Stimulated activated naive B cell treated with anti-CD40 and anti-IgM and Interleukin-4, amounts not matched to agents 10 μg/mL and 1 μg/mL and 100 μg/mL, for 72 hours (primary cell): ENCODE data around the gene GPALPP1.
A peak's percentile ranks its signal among the peaks of the same experiment; 100 is the strongest.

Source experiments
- ATAC-seq, 2 donors: fragments of 150-1000 bp; cut with Tn5 transposase; replicated peaks; 2 replicates each; pipeline ENCODE4 v1.10.0; 2021; ENCODE audit warnings: moderate library complexity in 1 of 2
- DNase-seq: peaks from one replicate; pipeline ENCODE4 v3.0.0; 2021
- H3K27ac Mint-ChIP-seq: one replicate; pipeline ENCODE4 v1.8.0; 2022; ENCODE audit warnings: mild to moderate bottlenecking, mixed read lengths
- H3K27me3 Mint-ChIP-seq, 2 donors: one replicate each; pipeline ENCODE4 v1.8.0; 2022; ENCODE audit warnings: mixed read lengths in 2 of 2
- H3K36me3 Mint-ChIP-seq, 2 donors: one replicate each; pipeline ENCODE4 v1.8.0; 2022; ENCODE audit warnings: mixed read lengths in 2 of 2, mild to moderate bottlenecking in 1 of 2
- H3K4me1 Mint-ChIP-seq, 2 donors: one replicate each; pipeline ENCODE4 v1.8.0; 2022; ENCODE audit warnings: mixed read lengths in 2 of 2, mild to moderate bottlenecking in 1 of 2
- H3K4me3 Mint-ChIP-seq, 2 donors: one replicate each; pipeline ENCODE4 v1.8.0; 2022; ENCODE audit warnings: mild to moderate bottlenecking in 2 of 2, mixed read lengths in 2 of 2, moderate library complexity in 1 of 2
- H3K9me3 Mint-ChIP-seq, 2 donors: one replicate each; pipeline ENCODE4 v1.8.0; 2022; ENCODE audit warnings: mixed read lengths in 2 of 2, mild to moderate bottlenecking in 1 of 2

Gene GPALPP1

DNA sequence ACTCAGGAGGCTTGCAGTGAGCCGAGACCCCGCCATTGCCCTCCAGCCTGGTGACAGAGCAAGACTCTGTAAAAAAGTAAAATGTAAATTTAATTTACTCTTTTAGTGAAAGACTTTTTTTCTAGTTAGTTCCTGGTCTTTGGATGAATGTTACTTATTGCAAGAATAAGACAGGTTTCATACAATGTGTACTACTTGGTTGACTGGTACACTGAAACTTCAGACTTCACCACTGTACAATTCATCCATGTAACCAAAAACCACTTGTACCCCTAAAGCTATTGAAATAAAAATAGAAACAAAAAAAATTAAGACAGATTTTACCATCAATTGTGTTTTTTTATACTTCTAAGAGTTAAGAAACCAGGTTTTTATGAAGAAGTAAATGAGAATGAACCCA lies 35.5 kb downstream of the GPALPP1 start:
- ATAC-seq: no peak
- Mint-ChIP-seq H3K9me3 (no peaks in the 10 kb centered on the region), H3K27ac (no peak overlapping the region), H3K27me3 (no peaks in the 10 kb centered on the region), H3K4me1 (no peaks in the 10 kb centered on the region), H3K36me3 (peaks cover 18 to 33% of the 10 kb centered on the region in 2 donors), H3K4me3 (no peak overlapping the region)
- DNase-seq: no peak

DNA sequence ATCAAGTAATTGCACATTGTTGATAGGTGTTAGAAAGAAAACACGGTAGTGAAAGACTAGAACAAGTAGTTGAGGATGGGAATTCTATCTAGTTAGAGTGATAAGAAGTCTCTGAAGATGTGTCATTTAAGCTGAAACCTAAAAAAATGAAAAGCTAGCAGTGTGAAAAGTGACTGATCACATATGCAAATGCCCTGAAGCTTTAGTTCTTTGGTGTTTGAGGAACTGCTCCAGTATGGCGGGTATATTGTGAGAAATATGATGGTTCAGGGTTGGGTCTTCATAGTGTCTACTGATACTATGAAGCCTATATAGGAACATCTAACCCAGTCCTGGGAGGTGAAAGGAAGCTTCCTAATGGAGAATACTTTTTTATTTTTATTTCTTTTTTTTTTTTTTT lies 45.0 kb downstream of the GPALPP1 start:
- H3K27me3 Mint-ChIP-seq: no peaks in the 10 kb centered on the region
- DNase-seq: no peak
- no peak overlapping the region for H3K4me3 Mint-ChIP-seq
- no peak overlapping the region for H3K27ac Mint-ChIP-seq
- ATAC-seq: no peak
- peaks cover 10 to 21% of the 10 kb centered on the region in 2 donors for H3K36me3 Mint-ChIP-seq
- no peaks in the 10 kb centered on the region for H3K9me3 Mint-ChIP-seq
- H3K4me1 Mint-ChIP-seq: no peaks in the 10 kb centered on the region

DNA sequence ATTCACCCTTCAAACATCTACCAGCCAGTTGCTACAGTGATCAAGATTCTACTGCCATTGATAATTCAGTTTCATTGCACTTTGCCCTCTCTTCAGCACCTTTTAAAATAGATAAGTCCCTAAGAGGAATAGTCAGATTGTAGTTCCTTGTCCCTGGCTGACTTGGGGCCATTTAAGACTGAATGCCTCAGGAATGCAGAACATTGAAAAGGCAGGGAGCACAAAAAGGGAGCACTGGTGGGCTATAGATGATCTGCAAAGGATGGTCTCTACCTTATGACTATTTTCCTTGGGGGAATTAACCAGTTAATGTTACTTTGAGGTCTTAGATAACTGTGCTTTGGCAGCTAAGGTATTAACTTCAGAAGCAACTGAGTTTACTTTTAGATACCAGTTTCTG lies 46.9 kb downstream of the GPALPP1 start:
- Mint-ChIP-seq H3K27me3 (no peaks in the 10 kb centered on the region), H3K4me1 (no peaks in the 10 kb centered on the region)

DNA sequence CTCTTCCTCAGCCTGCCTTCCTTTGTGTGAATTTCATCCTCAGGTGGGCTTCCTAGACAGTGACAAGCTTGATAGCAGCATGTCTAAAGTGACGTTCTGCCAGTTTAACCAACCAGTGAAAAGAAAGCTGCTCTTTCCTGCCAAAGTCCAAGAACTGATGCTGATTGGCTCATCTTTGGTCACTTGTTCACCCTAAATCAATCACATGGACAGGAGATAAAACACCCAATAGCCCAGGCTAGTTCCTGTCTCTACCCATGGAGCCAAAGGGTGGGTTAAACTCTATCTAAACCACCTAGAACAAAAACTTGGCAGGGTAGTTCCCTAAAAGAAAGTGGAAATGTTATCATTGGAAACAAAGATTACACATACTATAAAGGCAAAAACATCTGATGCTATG lies 50.8 kb downstream of the GPALPP1 start:
- DNase-seq (no peak), ATAC-seq (no peak)
- H3K4me3 Mint-ChIP-seq: no peak overlapping the region
- peaks cover 2 to 4% of the 10 kb centered on the region in 2 donors for H3K36me3 Mint-ChIP-seq
- no peaks in the 10 kb centered on the region for H3K27me3 Mint-ChIP-seq
- no peaks in the 10 kb centered on the region for H3K9me3 Mint-ChIP-seq
- no peaks in the 10 kb centered on the region for H3K4me1 Mint-ChIP-seq
- H3K27ac Mint-ChIP-seq: no peak overlapping the region

More for the DNA sequence above, 46.9 kb downstream of the GPALPP1 start:
- no peak overlapping the region for H3K4me3 Mint-ChIP-seq
- H3K36me3 Mint-ChIP-seq: peaks cover 10 to 21% of the 10 kb centered on the region in 2 donors
- H3K9me3 Mint-ChIP-seq: no peaks in the 10 kb centered on the region
- no peak overlapping the region for H3K27ac Mint-ChIP-seq
- ATAC-seq (no peak), DNase-seq (no peak)

DNA sequence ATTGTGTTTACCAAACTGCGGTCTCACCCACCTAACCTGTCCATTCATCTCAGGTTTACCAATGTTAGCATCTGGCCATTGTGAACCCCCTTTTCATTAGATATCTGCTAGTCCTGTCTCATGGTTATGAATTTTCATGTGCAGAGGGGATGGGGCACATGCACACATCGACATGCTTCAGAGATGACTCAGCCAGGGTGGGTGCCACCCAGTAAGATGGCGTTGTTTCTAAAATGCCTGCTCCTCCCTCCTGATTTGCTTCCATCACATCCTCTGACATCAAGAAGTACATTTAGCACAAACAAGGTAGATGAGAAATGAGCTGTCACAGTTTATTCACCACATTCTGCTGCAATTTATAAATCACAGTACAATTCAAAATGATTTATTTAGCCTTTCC lies 51.3 kb downstream of the GPALPP1 start:
- no peak overlapping the region for H3K4me3 Mint-ChIP-seq
- no peaks in the 10 kb centered on the region for H3K4me1 Mint-ChIP-seq
- no peaks in the 10 kb centered on the region for H3K9me3 Mint-ChIP-seq
- H3K27me3 Mint-ChIP-seq: no peaks in the 10 kb centered on the region
- H3K27ac Mint-ChIP-seq: no peak overlapping the region
- no peak for DNase-seq
- ATAC-seq: no peak
- peaks cover 2 to 4% of the 10 kb centered on the region in 2 donors for H3K36me3 Mint-ChIP-seq

DNA sequence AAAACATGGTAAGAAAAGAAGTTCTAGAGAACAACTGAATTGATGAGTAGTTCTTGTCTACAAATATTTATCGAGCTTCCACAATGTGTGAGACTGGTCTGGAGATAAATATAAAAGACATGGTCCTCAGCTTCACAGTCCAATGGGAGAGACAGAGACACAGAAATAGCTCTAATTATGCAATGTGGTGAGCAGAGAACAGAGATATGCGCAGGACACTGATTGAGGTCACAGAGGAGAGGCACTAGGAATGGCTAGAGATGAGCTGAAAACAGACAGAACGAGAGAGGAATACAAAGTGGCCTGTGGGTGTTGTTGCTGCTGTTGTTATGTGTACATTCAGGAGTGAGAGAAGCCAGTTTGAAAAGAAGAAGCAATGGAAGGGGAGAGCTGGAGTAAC lies 53.2 kb downstream of the GPALPP1 start:
- Mint-ChIP-seq H3K27me3 (no peaks in the 10 kb centered on the region), H3K27ac (no peak overlapping the region), H3K36me3 (peaks cover 0 to 2% of the 10 kb centered on the region in 2 donors), H3K4me3 (no peak overlapping the region), H3K4me1 (peaks cover 4 to 6% of the 10 kb centered on the region in 2 donors), H3K9me3 (no peaks in the 10 kb centered on the region)
- ATAC-seq (no peak), DNase-seq (no peak)

DNA sequence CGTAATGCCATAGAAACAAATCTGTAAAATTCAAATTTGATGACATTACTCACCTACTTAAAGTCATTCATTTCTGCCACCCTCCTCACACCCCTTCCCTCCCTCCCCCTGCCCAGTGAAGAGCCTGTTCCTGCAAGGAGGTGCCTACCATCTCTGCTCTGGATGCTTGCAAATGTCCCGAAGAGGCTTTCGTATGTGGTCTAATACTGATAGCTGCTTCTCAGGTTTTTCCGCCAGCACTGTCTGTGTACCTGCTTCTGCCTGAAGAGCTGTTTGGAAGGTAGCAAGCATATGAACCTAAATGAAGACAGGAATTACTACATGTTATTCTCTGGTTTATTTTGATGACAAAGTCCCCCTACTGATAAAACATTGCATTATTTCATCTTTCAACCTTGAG lies 57.1 kb downstream of the GPALPP1 start:
- no peaks in the 10 kb centered on the region for H3K36me3 Mint-ChIP-seq
- DNase-seq (no peak), ATAC-seq (no peak)
- peaks cover 18 to 23% of the 10 kb centered on the region in 2 donors for H3K4me1 Mint-ChIP-seq
- H3K4me3 Mint-ChIP-seq: peak overlapping the region; percentile 71 to 78
- H3K27me3 Mint-ChIP-seq: peaks cover 13 to 19% of the 10 kb centered on the region in 2 donors
- H3K9me3 Mint-ChIP-seq: no peaks in the 10 kb centered on the region
- H3K27ac Mint-ChIP-seq: no peak overlapping the region

DNA sequence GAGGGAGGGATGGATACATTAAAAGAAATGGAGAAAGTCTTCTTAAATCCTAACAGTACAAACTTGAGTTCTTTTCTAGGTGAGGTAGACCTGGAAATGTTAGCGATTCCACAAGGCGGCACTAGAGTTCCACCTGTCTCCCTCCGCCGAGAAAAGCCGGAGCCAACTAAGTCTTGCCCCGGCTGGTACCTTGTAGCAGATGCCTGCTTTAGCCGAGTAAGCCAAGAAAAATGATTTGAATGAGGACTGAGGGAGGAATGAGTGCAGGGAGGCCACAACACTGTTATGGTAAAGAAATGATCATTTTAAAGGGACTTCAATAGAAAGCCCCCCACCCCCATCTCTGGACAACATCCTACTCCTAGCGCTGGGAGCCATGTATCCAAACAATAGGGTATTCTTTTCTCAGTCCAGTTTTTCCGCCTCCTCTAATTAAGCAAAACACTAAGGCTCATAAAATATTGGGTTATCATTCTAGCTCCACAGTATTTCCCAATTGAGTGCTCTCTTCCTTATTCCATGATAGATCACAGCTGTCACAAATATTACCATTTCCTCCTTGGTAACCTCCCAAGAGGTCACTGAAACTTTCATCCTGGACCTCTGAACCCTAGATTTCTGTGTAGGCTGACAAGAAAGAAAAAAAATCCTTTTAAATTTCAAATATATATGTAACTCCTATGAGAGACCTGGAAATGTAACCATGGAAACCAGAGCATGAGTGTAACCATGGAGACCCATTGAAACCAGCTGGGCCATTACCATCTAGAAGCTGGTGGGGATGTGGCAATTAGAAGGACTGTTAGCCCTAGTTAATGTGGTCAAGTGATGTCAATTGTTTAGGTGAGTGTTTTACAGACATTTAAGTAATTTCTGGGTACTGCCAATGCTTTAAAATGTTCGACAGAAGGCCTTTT lies 58.3 kb downstream of the GPALPP1 start:
- H3K4me3 Mint-ChIP-seq: peak overlapping the region; percentile 71 to 78
- H3K9me3 Mint-ChIP-seq: no peaks in the 10 kb centered on the region
- DNase-seq (peak; percentile 58), ATAC-seq (peak; percentile 87 to 89)
- no peak overlapping the region for H3K27ac Mint-ChIP-seq
- H3K4me1 Mint-ChIP-seq: peaks cover 18 to 23% of the 10 kb centered on the region in 2 donors
- H3K36me3 Mint-ChIP-seq: no peaks in the 10 kb centered on the region
- H3K27me3 Mint-ChIP-seq: peaks cover 18 to 26% of the 10 kb centered on the region in 2 donors

DNA sequence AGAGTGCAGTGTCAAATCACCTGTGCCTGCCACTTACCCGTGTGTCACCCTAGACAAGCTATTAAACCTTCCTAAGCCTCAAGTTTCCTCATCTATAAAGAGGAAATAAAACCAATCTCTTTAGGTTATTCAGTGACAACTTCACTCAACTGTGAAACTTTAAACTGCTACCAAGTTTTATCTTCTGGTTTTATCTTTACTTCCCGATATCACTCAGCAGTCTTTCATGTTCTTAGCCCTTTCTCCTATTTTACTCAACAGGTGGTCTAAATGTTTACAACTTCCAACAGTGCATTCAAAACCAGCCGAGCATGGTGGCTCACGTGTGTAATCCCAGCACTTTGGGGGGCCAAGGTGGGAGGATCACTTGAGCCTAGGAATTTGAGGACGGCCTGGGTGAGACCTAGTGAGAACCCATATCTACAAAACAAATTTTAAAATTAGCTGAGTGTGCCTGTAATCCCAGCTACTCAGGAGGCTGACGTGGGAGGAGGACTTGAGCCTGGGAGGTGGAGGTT lies 59.6 kb downstream of the GPALPP1 start:
- peak overlapping the region; percentile 21 for H3K27ac Mint-ChIP-seq
- H3K36me3 Mint-ChIP-seq: no peaks in the 10 kb centered on the region
- H3K9me3 Mint-ChIP-seq: no peaks in the 10 kb centered on the region
- DNase-seq: no peak
- H3K4me1 Mint-ChIP-seq: peaks cover 18 to 23% of the 10 kb centered on the region in 2 donors
- H3K27me3 Mint-ChIP-seq: peaks cover 21 to 29% of the 10 kb centered on the region in 2 donors
- H3K4me3 Mint-ChIP-seq: peak overlapping the region in 1 of 2 donors; percentile 17
- ATAC-seq: peak; percentile 79 to 80

DNA sequence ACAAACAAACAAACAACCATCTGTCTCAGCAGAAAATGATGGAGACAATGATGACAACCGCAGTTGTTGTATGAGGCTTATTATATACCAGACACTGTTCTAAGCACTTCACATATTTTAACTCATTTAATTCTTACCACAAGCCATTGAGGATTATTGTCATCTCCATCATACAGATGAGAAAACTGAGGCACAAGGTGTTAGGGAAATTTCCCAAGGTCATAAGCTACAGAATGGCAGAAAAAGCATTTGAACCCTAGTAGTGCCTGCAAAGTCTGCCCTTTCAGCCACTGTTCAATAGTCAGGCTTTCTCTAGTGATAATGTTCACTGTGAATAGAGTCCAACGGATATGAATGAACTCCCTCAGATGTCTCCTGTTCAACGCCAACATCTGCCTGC lies 60.1 kb downstream of the GPALPP1 start:
- DNase-seq (no peak), ATAC-seq (no peak)
- Mint-ChIP-seq H3K4me1 (peaks cover 18 to 23% of the 10 kb centered on the region in 2 donors), H3K27me3 (peaks cover 21 to 29% of the 10 kb centered on the region in 2 donors), H3K36me3 (no peaks in the 10 kb centered on the region), H3K4me3 (no peak overlapping the region), H3K9me3 (no peaks in the 10 kb centered on the region), H3K27ac (peak overlapping the region; percentile 6)

DNA sequence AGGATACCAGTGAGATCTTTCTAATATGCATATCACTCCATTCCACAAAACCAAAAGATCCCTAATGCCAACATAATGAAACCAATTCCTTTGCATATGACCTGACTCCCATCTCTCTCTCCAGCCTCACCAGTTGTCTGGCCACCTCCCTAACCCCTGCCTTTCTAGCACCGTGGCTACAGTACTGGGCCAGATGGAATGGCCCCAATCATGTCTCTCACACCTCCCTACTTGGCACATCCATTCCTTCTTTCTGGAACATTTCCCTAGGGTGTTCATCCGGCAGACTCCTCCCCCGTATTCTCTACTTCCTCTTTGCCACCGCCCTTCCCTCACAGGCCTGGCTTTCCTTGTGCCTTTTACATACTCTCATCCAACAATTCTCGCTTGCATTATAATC lies 62.0 kb downstream of the GPALPP1 start:
- Mint-ChIP-seq H3K4me3 (no peak overlapping the region), H3K36me3 (no peaks in the 10 kb centered on the region), H3K9me3 (no peaks in the 10 kb centered on the region), H3K4me1 (peaks cover 18 to 23% of the 10 kb centered on the region in 2 donors), H3K27me3 (peaks cover 21 to 34% of the 10 kb centered on the region in 2 donors), H3K27ac (no peak overlapping the region)
- DNase-seq: no peak
- no peak for ATAC-seq

DNA sequence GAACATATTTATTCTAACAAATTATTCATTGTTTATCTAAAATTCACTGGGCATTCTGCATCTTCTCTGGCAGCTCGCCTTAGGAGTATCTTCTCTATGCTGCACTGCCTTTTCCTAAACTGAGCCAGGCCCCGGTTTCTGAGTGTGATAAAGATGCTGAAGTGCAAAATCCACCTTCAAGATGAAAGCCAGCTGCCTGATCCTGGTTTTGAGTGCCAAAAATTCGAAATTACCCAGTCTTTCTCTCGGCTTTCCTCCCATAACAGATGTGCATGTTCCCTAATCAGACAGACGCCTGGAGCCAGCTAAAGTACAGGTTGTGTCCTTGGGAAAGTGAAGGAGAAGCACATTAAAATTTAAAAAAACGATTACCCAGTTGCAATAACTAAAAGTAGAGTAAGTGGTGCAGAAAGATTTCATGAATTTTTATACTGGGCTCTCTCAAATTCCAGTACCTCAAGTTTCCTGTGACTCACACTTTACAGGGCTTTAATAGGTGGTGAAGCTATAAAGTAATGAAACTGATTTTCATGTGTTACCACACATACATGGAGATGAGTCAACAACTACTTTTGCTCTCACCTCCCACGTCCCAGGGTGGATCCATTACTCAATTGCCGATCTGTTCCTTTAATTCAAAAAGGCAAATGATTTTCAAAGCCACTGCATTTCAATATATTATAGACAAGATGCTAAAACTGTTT lies 66.0 kb downstream of the GPALPP1 start:
- Mint-ChIP-seq H3K27me3 (peaks cover 19 to 27% of the 10 kb centered on the region in 2 donors), H3K36me3 (peaks cover 0 to 3% of the 10 kb centered on the region in 2 donors), H3K9me3 (peaks cover 2 to 4% of the 10 kb centered on the region in 2 donors), H3K4me1 (peaks cover 3 to 7% of the 10 kb centered on the region in 2 donors), H3K4me3 (no peak overlapping the region), H3K27ac (no peak overlapping the region)
- peak; percentile 55 to 86 for ATAC-seq
- DNase-seq: no peak

DNA sequence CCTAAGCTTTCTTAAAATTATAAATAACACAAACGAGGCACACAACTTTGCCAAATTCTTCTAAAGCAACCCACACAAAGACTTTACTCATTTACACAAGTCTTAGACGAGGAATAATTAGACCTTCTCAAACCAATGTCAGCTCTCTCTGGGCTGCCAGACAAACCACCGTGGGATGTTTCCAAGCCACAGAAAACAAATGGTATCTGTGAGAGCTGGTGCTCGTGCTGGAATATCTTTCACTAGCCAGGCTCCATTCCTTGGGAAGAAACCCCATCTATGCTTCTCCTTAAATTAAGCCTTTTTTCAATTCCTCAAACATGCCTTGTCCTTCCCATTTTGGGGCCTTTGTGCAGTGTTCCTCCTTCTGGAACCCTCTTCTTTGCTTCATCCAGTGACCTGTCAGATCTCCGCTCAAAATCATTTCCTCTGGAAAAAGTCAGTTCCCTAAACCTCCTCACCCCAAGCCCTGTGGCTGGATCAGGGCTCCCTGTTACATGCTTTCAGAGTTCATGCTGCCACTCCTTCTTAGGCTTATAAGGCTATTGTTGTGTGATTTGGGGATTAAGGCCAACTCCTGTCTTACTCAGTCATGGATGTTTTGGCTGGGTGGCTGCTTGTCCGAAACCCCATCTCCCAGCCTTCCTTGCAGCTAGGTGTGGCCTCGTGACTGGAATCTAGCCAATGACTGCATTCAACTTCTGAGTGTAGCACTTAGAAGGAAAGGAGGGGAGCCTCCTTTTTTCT lies 66.7 kb downstream of the GPALPP1 start:
- H3K9me3 Mint-ChIP-seq: peaks cover 2 to 4% of the 10 kb centered on the region in 2 donors
- no peak overlapping the region for H3K27ac Mint-ChIP-seq
- no peak overlapping the region for H3K4me3 Mint-ChIP-seq
- H3K4me1 Mint-ChIP-seq: peaks cover 3 to 7% of the 10 kb centered on the region in 2 donors
- H3K36me3 Mint-ChIP-seq: peaks cover 0 to 3% of the 10 kb centered on the region in 2 donors
- DNase-seq (no peak), ATAC-seq (no peak)
- H3K27me3 Mint-ChIP-seq: peaks cover 12 to 25% of the 10 kb centered on the region in 2 donors

DNA sequence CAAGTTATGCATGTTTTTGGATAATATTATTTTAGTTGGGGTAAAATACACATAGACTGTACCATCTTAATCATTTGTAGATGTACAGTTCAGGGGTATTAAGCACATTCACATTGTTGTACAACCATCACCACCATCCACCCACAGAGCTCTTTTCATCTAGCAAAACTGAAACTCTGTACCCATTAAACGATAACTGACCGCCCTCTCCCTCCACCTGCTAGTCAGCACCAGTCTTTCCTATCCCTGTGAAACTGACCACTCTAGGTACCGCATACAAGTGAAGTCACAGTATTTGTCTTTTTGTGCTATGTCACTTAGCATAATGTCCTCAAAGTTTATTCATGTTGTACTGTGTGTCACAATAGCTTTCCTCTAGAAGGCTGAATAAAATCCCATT lies 70.7 kb downstream of the GPALPP1 start:
- Mint-ChIP-seq H3K36me3 (peaks cover 0 to 3% of the 10 kb centered on the region in 2 donors), H3K4me3 (no peak overlapping the region), H3K27ac (no peak overlapping the region), H3K9me3 (peaks cover 2 to 4% of the 10 kb centered on the region in 2 donors), H3K27me3 (peaks cover 0 to 14% of the 10 kb centered on the region in 2 donors), H3K4me1 (peaks cover 3 to 7% of the 10 kb centered on the region in 2 donors)
- ATAC-seq (no peak), DNase-seq (no peak)
